Measurements from ENCODE around the gene PRKCA. TPM values are rescaled to one million over a fixed set of nuclear protein-coding genes. Genes with fewer than 3 reads are reported as not detected.

Gene PRKCA
- total RNA-seq, 1 experiment from 2014 or later, result 17.9 TPM

DNA sequence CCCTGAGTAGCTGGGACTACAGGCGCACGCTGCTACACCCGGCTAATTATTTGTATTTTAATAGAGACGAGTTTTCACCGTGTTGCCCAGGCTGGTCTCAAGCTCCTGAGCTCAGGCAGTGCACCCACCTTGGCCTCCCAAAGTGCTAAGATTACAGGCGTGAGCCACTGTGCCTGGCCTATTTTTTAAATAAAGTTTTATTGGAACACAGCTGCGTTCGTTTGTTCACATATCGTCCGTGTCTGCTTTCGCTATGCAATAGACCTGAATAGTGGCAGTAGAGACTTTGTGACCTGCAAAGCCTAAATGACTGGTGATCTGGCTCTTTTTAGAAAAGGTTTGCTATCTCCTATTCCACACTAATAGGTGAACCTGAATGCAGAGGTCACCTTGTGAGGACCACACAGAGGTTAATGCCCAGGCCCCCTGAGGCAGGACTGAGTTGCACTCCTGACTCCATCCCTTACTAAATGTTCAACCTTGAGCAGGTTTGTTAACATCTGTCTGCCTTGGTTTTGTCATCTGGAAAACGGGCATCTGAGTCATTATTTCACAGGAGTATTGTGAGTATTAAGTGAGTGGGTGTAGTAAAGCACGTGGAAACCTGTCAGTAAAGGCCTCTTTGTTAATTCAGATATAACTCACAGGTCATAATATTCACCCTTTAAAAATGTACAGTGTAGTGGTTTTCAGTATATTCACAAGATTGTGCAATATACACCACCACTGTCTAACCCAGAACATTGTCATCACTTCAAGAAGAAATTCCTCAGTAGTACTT is 375.0 kb downstream of the PRKCA start:
- DNase-seq (ENCODE audit: low read depth), result peak; percentile 15

DNA sequence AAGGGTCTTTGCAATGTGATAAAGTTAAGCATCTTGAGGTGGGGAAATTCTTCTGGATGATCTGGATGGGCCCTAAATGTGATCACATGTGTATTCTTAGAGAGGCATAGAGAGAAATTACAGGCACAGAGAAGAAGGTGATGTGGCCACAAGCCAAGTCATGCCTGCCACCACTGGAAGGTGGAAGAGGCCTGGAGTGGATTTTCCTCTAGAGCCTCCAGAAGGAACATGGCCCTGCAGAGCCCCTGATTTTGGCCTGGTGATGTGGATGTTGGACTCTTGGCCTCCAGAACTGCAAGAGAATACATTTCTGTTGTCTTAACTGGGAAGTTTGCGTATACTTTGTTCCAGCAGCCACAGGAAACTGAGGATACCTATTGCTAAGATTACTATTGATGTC is 375.6 kb downstream of the PRKCA start:
- DNase-seq (ENCODE audit: low read depth), result no peak

DNA sequence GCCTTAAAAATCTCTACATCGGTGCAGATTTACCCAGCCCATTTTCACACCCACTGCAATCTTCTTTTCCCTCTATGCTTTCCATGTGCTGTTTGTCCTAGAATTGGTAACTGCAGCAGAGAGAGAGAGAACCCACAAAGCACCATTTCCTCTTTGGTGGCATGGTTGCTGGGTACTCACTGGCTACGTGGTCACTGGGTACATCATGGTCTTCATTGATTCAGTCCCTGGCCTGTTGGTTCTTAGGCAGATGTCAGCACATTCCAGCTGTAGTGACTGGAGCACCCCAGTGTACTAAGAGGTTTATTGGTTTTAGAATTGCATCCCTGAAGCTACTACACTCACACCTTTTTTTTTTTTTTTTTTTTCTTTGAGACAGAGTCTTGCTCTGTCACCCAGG is 376.4 kb downstream of the PRKCA start:
- no peak for DNase-seq (ENCODE audit: low read depth)

DNA sequence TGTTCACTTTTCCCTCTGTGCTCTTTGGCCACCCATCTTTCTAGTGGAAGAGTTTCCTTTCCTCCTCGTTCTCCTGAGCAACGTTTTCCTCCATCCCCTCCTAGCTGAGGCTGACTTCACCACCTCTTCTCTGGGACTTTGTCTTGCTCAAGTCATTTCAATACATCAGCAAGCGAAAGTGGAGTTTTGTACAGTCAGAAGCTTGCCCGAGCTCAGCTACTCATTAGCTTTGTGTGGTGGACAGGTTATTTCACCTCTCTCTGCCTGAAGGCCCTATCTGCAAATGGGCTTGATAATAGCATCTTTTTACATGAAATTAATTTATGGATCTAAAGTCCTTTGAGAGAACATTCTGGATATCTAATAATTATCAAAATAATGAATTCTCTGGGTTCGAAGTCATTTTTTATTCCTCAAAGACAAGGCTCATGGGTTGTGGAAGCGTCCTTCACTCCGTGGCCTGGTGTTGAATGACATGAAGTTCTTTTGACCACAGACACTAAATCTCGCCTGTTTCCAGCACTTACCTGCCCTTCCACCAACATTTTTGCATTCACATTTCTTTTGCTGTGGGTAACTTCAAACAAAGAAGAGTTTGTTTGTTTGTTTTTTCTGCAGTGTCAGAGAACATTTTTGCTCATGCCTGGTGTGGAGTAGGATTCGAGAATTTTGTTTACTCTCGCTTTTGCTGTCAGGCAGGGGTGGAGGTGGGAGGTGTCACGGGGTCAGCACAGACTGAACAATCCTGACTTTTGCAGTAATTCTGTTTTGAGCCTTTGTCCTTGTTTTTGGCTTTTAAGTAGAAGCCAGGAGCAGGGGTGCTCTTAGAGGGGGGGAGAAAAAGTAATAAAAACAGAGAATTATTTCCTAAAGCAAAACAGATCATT is 377.5 kb downstream of the PRKCA start:
- DNase-seq (ENCODE audit: low read depth), result no peak

DNA sequence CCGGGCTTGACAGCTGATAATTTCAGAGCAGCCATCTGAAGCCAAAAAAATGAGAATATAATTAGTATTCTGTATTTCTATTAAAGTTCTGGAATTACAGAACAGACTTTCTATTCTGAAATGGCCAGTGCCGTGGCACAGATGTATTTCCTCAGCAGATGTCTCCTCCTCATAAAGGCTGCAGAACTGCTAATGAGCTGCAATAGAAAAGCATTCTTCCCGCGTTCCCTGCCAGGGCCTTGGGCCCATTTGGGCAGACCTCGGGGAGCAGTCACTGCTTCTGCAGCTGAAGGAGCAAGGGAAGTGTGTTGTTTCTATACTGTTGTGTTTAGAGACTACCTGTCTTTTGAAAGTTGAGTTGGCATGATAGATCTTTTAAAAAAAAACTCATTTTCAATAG is 379.9 kb downstream of the PRKCA start:
- no peak for DNase-seq (ENCODE audit: low read depth)

DNA sequence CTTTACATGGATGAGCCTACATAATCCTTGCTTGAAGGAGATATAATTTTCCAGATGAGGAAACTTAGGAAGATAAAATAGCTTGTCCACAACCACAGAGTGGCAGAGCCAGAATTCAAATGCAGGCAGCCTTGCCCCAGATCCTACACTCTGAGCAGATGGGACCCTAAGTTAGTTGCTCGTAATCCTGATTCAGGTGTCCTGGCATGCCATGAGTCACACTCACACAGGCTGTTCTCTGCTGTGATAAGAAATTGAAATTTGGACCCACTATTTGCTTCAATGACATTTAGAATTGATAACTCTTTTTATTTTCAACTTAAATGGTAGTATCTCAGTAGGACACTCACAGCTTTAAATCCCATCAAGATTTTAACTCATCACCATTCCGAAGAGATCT is 381.8 kb downstream of the PRKCA start:
- DNase-seq (ENCODE audit: low read depth), result no peak

DNA sequence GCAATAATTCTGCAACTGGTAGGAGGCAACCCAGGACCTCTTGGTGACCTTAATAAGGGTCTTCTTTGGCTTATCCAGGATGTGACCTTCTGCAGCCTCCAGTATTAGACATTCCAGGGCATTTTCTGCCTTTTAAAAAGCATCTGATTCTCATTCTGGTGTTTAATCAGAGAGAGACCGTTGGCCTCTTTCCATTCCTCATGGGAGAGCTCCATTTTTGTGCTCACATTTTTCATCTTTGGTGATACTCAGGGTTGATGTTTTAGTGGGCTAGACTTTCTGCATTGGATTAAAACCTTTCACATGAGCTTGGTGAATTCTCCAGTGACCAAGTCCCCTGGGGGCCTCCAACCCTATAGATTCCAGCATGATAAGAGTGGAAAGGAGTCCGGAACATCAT is 382.3 kb downstream of the PRKCA start:
- no peak for DNase-seq (ENCODE audit: low read depth)

DNA sequence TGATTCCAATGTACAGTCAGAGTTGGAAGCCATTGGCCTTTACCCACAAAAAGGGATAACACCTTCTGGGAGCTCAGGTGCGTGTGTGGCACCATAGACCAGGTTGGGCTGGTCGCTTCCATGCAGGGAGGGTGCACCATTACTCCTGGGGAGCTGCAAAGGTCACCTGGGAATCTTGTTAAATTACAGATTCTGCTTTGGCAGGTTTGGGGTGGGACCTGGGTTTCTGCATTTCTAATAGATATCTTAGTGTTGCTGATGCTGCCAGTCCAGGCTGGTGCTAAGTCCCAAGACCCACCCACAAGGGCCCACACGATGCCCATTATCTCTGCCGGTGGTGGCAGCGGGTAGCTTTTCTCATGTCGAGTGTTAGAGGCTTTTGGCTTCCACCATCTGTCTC is 384.2 kb downstream of the PRKCA start:
- DNase-seq (ENCODE audit: low read depth), result no peak

DNA sequence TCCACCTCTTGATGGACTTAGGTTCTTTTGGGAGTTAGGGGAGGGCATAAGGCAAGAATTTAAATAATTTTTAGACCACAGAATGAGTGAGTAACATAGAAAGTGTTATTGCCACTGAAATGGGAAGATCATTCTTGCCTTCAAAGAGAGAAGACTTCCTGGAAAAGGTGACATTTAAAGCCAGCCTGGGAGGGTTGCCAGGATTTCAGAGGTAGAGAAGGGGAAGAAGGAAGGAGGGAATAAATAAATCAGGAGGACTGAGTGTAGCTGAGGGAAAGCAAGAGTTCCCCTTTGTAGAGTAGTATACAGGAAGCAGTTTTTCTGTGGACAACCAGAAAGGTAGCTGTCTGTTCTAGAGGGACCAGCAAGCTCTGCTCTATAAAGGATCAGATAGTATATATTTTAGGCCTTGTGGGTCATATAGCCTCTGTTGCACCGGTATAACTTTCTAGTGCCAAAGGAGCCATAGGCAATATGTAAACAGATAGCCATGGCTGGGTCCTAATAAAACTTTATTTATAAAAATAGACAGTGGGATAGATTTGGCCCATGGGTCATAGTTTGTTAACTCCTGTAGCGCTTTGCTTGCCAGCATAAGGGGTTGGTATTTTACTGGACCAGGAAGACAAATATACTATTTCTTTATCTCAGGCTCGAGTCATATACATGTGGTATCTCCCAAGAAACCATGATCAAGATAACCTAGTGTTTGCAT is 385.3 kb downstream of the PRKCA start:
- no peak for DNase-seq (ENCODE audit: low read depth)

DNA sequence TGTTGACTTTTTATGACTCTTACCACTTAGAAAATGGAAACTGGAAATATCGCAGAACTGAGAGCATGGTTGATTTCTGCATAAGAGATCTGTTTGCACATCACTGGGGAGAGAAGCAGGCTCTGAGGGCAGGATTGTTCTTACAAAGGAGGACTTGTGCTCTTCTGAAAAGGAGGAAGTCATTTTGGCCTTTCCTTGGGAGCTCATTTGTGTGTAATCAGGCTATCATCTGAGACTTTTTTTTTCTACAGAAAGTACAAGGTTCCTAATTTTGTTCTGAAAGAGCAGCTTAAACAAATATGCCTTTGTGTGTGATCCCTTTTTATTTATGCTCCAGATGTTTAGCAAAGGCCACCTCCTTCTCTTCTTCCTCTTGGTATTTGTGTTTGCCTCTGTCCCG is 386.8 kb downstream of the PRKCA start:
- no peak for DNase-seq (ENCODE audit: low read depth)

DNA sequence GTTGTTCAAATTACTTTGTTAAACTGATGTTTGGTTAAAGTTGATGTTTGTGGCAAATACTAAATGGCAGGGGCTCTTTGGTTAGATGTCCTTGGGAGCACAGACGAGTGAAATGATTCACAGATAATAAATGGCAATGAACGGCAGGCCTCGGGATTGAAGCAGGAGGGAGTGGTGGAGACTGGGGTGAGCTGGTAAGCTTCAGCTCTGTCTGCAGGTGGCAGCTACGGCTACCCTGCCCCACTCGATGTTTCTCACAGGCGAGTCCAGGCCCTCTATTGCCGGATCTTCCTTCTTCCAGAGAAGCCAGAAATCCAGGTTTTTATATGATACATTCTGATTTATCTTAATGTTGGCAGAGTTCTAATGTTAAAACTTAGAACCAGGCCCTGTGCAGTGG is 387.8 kb downstream of the PRKCA start:
- no peak for DNase-seq (ENCODE audit: low read depth)

DNA sequence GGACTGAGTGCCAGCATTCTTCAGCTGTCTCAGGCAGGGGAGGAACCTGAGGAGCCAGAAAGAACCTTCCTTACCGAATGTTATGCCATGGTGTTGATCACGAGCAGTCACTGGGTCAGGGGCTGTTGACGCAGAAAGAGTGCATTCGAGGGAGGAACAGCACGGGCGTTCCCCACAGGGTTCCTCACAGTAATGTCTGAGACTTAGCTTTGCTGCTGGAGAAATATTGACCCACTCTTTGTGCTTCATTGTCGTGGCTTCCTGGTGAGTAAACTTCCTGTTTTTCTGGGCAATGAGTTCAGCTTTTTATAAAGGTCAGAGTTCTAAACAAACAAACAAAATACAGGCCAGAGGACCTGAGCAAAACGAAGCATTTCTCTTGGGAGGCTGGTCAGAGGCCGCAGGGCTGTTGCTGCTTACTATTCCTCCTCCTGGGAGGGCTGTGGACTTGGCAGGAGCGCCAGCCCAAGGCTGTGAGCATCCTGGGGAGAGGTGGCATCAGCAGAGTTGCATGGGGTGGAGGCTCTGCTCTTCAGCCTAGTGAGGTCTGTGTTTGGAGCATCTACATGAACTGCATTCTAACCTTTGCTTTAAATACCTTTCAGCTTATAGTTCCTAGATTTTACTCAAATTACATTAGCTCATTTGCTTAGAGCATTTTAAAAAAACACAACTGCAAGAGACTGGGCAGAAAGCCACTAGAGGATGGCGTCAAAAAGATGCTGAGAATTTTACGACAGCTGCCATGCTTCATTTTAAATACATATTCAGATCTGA is 389.4 kb downstream of the PRKCA start:
- peak; percentile 36 for DNase-seq (ENCODE audit: low read depth)

DNA sequence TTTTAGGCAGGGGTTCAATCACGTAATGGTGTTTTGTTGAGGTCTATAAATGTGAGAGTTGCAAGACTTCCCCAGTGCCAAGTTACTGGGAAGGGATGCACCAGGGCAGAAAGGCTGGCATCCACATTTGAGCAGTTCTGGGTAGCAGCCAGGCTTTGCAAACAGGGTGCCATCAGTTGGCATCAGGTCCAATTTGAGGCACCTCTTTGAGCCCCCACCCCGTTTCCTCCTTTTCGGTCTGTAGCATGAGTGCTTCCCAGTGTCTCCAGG is 389.9 kb downstream of the PRKCA start:
- DNase-seq (ENCODE audit: low read depth), result no peak

DNA sequence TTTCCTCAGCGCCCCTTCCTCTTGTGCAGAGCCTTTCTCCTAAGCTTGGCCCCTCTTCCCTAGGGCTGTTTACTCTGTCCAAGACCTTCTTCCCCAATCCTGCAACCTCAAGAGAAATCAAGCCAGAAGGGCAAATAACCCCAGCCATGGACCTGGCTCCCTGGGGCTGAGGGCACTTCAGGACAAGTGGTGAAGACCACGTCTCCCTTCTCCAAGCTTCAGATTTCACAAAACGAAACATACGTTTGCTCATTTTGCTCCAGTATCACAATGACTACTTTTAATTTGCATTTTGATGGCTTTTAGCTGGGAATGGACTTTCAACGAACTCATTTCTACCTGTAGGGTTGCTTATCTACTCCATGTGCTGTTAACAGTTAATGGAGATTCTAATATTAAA is 392.7 kb downstream of the PRKCA start:
- no peak for DNase-seq (ENCODE audit: low read depth)

DNA sequence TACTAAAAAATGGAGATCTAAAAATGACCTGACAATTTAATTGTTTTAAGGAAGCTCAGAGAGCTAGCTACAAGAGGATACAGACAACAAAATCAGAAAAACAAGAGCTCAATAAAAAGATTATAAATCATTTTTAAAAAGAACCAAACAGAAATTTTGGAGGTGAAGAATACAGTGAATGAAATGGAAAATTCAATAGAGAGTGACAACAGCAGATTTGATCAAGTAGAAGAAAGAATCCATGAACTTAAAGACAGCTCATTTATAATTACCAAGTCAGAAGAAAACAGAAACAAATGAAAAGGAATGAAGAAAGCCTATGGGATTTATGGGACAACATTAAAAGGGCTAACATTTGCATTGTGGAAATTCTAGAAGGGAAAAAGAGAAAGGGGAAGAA is 395.9 kb downstream of the PRKCA start:
- no peak for DNase-seq (ENCODE audit: low read depth)

DNA sequence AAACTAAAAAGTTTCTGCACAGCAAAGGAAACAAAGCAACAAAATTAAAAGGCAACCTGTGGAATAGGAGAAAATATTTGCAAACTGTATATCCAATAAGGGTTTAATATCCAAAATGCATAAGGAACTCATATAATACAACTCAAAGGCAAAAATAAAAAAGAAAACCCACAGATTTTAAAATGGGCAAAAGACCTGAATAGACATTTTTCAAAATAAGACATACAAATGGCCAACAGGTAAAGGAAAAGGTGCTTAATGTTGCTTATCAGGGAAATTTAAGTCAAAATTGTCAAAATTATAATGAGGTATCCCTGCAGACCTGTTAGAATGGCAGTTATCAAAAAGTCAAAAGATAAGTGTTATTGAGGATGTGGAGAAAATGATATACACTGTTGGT is 399.0 kb downstream of the PRKCA start:
- DNase-seq (ENCODE audit: low read depth), result no peak

DNA sequence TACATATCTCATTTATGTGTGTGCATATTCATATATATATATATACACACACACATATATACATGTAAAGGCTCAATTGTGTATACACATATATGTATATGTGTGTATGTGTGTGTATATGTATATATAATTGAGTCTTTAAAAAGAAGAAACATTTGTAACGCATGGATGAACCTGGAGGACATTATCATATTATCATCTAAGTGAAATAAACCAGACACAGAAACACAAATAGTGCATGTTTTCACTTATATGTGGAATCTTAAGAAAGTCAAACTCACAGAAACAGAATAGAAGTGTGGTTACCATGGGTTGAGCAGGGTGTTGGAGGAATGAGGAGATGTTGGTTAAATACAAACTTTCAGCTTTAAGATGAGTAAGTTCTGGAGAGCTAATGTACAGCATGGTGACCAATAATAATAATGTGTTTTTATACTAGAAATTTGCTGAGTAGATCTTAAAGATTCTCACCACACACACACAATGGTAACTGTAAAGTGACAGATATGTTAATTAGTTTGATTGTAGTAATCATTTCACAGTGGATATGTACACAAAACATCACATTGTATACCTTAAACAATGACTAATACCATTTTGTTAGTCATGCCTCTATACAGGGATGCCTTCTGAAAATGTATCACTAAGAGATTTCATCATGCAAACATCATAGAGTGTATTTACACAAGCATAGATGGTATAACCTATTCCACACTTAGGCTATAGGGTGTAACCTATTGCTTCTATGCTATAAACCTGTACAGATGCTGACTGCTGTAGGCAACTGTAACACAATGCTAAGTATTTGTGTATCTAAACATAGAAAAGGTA is 399.9 kb downstream of the PRKCA start:
- DNase-seq (ENCODE audit: low read depth), result no peak

DNA sequence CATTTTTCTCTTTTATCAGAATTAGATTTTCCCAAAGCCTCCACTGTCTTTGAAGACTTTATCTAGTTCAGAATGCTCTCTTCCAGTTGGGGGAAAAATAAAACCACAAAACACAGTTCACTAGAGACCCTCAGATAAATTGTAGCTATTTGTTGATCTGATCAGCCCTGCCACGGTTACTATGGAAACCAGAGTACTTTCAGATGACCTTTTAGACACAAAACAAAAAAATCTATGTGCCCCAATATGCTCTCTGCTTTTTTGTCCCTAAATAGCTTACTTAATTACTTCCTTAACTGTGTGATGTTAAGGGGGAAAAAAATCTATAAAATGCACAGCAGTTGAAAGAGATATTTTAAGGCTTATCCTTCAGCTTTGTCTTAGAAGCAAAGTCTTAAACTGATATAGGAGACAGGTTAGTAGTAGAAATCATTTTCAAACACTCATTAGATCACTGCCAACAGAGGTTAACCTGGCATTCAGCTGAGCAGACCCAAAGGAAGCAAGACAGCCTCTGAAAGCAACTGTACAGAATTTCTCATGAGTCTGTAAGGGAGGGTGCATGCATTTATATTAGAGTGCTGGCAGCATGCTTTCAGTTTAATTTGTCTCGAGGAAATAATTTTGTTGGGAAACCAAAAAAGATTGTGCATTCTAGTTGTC is 402.6 kb downstream of the PRKCA start:
- DNase-seq (ENCODE audit: low read depth), result no peak

DNA sequence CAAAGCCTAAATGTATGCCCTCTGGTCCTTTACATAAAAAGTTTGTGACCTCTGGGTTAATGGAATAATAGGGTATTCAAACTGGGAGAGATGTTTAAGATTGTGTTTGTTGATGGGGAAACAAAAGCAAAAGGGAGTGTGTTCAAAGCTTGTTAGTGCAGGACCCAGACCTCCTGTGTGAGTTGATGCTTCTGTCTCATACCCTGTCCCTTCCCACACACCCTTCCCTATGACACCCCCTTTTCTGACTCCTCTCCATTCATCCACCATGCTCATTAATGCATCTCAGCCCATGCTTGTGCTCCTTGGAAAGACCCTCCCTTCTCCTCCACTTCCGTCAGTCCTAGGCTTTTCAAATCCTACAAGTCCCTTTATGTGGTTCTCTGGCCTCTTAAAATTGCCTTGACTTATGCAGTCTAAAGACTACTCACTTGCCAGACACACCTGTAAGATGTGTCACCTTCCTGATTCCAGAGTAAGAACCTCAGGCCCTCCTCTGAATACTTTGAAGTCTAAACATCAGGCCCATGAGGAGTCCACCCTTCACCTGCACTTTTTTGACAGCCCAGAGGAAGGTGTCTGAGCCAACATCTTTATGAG is 404.5 kb downstream of the PRKCA start:
- DNase-seq (ENCODE audit: low read depth), result no peak

DNA sequence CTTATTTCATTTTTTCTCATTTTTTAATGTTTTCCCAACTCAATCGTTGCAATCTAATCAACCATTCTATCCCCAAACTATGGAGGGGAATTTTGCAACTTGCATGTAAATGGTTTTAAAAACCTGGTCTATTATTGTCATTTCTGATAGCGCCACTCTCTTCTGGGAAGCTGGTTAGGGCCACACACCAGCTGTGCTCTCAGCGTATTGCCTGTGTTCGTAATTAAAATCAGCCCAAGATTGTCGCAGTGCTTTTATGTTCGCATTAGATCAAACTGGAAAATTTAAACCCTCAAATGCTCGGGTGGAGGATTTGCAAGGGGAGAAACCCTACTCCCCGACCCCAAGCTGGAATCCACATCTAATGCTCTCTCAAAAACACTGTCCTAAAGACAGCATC is 409.0 kb downstream of the PRKCA start:
- no peak for DNase-seq (ENCODE audit: low read depth)

Data from M059J (cell line).